Breast epithelium (tissue), 4 donors: Measurements from ENCODE around the gene CADM1. TPM values are rescaled to one million over a fixed set of nuclear protein-coding genes. Genes with fewer than 3 reads are reported as not detected.

ENCODE experiments used
- DNase-seq, 2 donors: peaks; one replicate each; pipeline ENCODE4 v3.0.0-alpha.2; 2019; ENCODE audit warnings: low spot score in 2 of 2
- H3K27ac ChIP-seq, 2 donors: fragments of 200-600 bp; sonication (generic) in 1 of 2; one replicate each; pipeline ENCODE4 v1.5.1; 2016 to 2019; ENCODE audit warnings: mild to moderate bottlenecking in 1 of 2
- H3K27me3 ChIP-seq, 2 donors: fragments of 200-600 bp; sonication (generic) in 1 of 2; one replicate each; pipeline versions ENCODE4 v1.5.1 to v1.6.0; 2017 to 2019; ENCODE audit warnings: control low read depth in 1 of 2, mild to moderate bottlenecking in 1 of 2
- H3K36me3 ChIP-seq: fragments of 200-600 bp; one replicate; pipeline ENCODE4 v1.5.1; 2019
- H3K4me1 ChIP-seq, 2 donors: fragments of 200-600 bp; sonication (generic); one replicate each; pipeline ENCODE4 v1.5.1; 2016 to 2019; ENCODE audit warnings: control low read depth in 1 of 2
- H3K4me3 ChIP-seq, 3 donors: fragments of 200-600 bp; sonication (generic); 1 replicate in 2 of 3; 2 replicates in 1 of 3; pipeline ENCODE4 v1.5.1; 2016 to 2019; ENCODE audit warnings: mild to moderate bottlenecking in 3 of 3, moderate library complexity in 2 of 3
- H3K9me3 ChIP-seq, 2 donors: fragments of 200-600 bp; sonication (generic) in 1 of 2; one replicate each; pipeline ENCODE4 v1.5.1; 2016 to 2019; ENCODE audit warnings: control low read depth in 1 of 2
- POLR2A ChIP-seq: fragments of 450-650 bp; IDR thresholded peaks from one replicate; pipeline ENCODE4 v1.6.1; 2016; ENCODE audit warnings: antibody characterized with exemption, mild to moderate bottlenecking, moderate library complexity
- POLR2AphosphoS5 ChIP-seq, 3 donors: sonication (generic); formaldehyde crosslinking; IDR thresholded peaks; one replicate each; pipeline ENCODE4 v1.6.1; 2017; ENCODE audit warnings: antibody characterized with exemption in 3 of 3
- intact Hi-C: fragments of 100-400 bp; cut with DNase I; formaldehyde crosslinking; loops from one replicate; pipeline ENCODE4 v1.15.1; 2023; ENCODE audit warnings: low total_unique reads
- total RNA-seq, 3 donors: library from RNA; depleted of rRNA; stranded (reverse); fragments of >200 nt; gene quantifications; one replicate each; pipeline ENCODE4 v1.1.0, GENCODE V29; 2016
- TF ChIP-seq, protein P1 (sequence below), 3 donors: fragments of 450-650 bp; IDR thresholded peaks; one replicate each; pipeline ENCODE4 v1.5.1; 2016 to 2017; ENCODE audit warnings: antibody characterized with exemption in 3 of 3, mild to moderate bottlenecking in 3 of 3, moderate library complexity in 3 of 3

Gene CADM1
- total RNA-seq, 3 donors from 2014 or later = 5.3 to 48.4 (median 33.1) TPM

GRCh38 chr11:115124786-115125185, 379.4 kb downstream of the CADM1 start:
- no peak for DNase-seq
- peaks cover 0 to 4% of the 10 kb centered on the region in 2 donors for H3K27me3 ChIP-seq
- intact Hi-C loops = no loop called here
- no peaks in the 10 kb centered on the region for H3K36me3 ChIP-seq
- H3K27ac ChIP-seq = no peak overlapping the region
- no peak overlapping the region for H3K4me3 ChIP-seq
- no peaks in the 10 kb centered on the region for H3K9me3 ChIP-seq
- TF ChIP-seq POLR2AphosphoS5 (IDR thresholded peaks at IDR 0.05) = no peak
- no peak for TF ChIP-seq POLR2A
- TF ChIP-seq, protein P1, sequence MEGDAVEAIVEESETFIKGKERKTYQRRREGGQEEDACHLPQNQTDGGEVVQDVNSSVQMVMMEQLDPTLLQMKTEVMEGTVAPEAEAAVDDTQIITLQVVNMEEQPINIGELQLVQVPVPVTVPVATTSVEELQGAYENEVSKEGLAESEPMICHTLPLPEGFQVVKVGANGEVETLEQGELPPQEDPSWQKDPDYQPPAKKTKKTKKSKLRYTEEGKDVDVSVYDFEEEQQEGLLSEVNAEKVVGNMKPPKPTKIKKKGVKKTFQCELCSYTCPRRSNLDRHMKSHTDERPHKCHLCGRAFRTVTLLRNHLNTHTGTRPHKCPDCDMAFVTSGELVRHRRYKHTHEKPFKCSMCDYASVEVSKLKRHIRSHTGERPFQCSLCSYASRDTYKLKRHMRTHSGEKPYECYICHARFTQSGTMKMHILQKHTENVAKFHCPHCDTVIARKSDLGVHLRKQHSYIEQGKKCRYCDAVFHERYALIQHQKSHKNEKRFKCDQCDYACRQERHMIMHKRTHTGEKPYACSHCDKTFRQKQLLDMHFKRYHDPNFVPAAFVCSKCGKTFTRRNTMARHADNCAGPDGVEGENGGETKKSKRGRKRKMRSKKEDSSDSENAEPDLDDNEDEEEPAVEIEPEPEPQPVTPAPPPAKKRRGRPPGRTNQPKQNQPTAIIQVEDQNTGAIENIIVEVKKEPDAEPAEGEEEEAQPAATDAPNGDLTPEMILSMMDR (IDR thresholded peaks at IDR 0.05) = no peak
- no peaks in the 10 kb centered on the region for H3K4me1 ChIP-seq

DNA sequence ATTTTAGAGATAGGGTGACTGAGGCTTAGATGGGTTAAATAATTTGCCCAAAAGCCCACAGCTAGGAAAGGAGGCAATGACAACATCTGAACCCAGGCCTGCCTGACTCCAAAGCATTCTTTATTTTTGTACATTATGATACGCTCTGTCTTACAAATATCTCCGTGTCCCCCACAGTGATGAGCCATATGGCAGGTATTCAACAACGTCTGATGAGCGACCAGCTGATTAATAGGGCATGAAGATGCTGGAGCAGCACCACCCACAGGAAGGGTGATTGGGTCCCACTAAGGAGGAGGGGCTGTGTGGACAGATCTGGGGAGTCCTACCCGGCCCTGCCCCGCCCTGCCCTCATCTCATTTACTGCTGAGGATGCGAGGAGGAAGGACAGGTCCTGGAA, 380.6 kb downstream of the CADM1 start:
- TF ChIP-seq, protein P1 (IDR thresholded peaks at IDR 0.05) = no peak
- no peak for TF ChIP-seq POLR2AphosphoS5 (IDR thresholded peaks at IDR 0.05)
- TF ChIP-seq POLR2A = no peak
- Histone ChIP-seq H3K27me3 (peaks cover 0 to 3% of the 10 kb centered on the region in 2 donors), H3K4me3 (no peak overlapping the region), H3K4me1 (no peaks in the 10 kb centered on the region), H3K9me3 (no peaks in the 10 kb centered on the region), H3K36me3 (no peaks in the 10 kb centered on the region), H3K27ac (no peak overlapping the region)
- DNase-seq = no peak
- intact Hi-C loops = no loop called here

GRCh38 chr11:115122274-115122673, 381.9 kb downstream of the CADM1 start:
- Histone ChIP-seq H3K27me3 (no peaks in the 10 kb centered on the region), H3K4me3 (no peak overlapping the region), H3K4me1 (no peaks in the 10 kb centered on the region), H3K27ac (no peak overlapping the region), H3K9me3 (no peaks in the 10 kb centered on the region), H3K36me3 (no peaks in the 10 kb centered on the region)
- TF ChIP-seq, protein P1 (IDR thresholded peaks at IDR 0.05) = no peak
- no peak for TF ChIP-seq POLR2AphosphoS5 (IDR thresholded peaks at IDR 0.05)
- DNase-seq = no peak
- intact Hi-C loops = no loop called here
